8988T (cell line): ENCODE data around the gene S100A6.

Source experiments
- DNase-seq: peaks from one replicate; pipeline ENCODE4 v3.0.0; 2011

Gene S100A6

DNA sequence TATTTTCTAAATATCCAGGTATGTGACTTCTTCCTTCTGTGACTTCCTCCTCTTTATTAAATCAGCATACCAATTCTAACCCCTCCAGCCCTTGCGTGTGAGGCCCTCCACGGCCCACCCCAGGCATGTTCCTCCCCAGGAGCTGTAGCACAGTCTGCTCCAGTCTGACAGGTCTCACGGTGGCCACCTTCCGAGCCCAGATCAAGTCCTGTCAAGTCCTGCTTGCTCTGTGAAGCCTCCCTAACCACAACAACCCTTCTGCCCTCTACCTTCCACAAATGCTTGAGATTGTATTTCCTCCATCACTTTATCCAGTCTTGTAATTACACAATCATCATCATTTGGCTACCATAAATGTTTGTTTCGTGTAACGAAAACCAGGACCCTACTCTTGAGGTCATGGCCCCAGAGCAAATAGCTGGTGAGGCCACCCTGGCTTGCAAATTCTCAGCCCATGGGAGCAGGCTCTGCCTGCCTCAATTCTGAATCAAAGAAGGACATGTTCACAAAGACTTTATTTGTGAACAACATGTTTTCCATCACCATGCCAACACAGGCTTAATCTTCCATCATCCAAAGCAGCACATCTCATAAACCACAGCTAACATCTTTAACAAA is 42.3 kb downstream of the S100A6 start:
- DNase-seq = no peak

DNA sequence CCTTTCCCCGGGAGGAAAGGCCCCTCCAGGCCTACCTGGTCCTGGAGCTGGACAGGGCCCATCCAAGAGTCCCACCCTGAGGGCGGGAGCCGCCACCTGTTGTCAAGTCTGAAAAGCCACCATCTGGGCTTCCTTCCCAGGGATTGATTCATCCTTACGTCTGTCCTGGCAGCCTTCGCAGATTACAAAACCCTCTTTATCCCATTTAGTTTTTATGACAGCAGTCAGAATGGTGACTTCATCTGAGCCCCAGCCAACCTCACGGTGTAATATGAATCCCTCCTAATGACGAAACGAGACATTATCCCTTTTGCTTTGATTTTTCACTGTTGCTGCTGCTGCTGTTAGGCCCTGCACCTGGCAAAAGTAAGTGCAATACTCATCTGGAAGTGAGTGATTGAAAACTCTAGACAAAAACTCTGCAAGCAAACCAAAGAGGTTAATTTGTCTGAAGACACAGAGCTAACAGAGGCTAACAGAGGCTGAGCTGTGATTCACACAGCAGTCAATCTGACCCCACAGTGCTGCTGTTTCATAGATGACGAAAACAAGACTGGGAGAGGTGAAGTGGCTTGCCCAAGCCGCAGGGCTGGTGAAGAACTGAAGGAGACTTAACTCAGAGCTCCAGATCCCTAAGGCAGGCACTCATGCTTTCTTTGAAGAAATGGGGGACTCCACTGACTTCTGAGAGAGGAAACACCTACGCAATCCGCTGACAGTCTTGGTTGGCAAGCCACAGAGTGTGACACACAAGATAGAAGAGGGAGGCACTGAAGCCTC is 45.3 kb downstream of the S100A6 start:
- no peak for DNase-seq

DNA sequence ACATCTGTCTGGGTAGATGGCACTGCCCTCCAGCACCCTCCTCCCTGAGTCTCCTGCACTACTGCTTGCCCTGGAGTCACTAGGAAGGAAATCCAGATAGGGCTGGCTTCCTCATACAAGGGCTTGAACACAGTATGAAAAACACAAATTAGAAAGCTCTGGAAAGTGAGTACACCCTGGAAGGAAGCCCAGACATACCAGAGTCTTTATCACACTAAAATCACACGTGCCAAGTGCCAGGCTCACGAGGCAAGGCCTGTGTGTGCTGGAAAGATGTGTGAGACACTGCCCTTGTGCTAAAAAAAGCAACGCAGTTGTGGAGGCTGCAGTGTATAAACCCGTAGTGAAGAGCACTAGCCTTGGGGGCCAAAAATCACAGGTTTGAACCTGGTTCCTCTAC is 47.1 kb downstream of the S100A6 start:
- no peak for DNase-seq

DNA sequence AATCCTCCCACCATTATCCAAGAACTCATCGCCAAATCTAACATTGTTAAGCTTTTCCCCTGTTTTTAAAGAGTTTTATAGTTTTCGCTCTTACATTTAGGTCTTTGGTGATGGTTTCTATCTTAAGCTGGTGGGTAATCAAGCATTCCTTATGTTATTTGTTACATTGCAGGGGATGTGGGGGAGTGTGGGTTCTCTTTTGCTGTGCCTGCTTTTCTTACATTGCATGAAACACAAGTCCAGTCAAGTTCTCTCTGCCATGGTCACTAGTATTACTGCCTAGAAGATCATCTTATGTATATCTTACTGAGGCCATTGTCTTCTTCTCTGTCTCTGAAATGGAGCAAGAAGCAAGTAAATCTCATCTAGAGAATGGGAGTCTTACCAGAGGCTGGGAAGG is 48.1 kb downstream of the S100A6 start:
- DNase-seq = no peak

DNA sequence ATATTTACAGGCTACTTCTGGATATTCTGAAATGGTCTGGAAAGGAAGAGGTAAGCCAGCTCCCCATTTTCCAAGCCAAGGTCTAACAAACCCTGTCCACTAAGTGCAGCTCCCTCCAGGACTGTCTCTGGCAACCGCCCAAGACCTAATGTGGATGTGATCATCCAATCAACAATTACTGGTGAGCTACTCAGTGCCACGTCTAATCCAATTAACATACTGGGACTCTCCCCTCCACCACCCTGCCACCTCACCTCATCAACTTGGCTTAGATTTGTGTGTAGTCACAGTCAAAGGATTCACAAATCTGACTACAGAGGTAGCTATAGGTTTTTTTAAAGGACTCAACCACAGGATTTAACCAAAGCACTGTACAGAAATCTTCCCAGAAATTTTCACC is 49.9 kb downstream of the S100A6 start:
- DNase-seq = no peak
